Stimulated activated CD8-positive, alpha-beta memory T cell treated with anti-CD3 and anti-CD28 coated beads, Interleukin-12 subunit alpha, Interleukin-12 subunit beta, amount 100 ng/mL, for 4 hours (primary cell): ENCODE measurements around the gene SPTBN2.
A peak's percentile ranks its signal among the peaks of the same experiment; 100 is the strongest.
"Not testable (repeated sequence)": the region's sequence is repeated elsewhere in the genome, so short reads cannot be mapped to it uniquely, and the experiment has no call there.

Source experiments
- DNase-seq: peaks from one replicate; pipeline ENCODE4 v3.0.0-alpha.2; 2020; ENCODE audit warnings: low read depth

The SPTBN2 gene

DNA sequence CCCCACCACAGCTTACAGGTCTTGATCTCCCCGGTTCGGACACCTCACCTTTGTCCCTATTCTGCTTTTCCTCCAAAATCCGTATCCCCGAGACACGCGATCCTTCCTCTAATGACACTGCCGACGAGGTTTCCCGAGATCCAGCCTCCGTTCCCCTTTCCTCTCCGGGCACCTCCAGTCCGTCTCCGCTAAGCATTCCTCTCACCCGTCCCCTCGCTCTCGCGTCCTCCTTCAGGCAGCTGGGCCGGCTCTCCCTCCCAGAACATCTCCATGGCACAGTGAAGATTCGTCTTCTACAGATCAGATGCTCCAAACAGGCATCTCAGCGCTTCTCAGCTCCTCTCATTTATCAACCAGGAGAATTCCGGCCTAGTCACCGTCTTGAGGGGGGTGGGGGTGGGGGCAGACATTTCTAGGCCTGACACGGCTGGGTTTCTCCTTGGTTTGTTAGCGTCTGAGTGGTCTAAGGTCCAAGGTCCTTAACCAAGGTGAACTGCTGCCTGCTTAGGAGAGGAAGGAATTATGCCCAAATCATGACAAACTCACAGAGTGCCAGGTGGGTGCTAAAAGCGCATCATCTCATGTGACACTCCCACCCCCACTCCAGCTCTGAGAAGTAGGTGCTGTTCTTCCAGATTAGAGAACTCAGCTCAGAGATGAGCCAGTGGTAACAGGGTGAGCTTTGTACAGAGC lies at the start of gene SPTBN2:
SPTBN2 (minus strand) TSS at position 524 of the 693 bp plus-strand sequence. CDS start 7,976 bp downstream, outside the sequence.
- DNase-seq: no peak

DNA sequence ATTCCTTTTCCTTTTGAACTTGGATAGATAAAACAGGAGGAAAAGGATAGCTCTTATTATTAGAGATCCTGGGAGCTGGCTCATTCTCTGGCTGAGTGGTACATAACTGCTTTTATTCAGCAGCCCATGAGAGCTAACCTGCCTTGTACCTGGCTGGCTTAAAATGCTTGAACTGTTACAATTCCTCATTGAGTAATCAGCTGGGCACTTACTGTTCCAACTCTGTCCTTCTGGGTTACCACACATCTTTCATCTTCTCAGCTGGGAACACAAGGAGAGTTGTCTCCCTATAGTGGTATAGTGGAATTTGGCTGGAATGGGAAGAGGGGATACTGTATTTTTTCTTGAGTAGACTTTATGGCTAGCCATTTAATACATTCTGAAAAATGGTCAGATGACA lies 39.8 kb upstream of the SPTBN2 start:
- DNase-seq: no peak

- DNase-seq: no peak
Measured at GRCh38 chr11:66768088-66768521, 39.1 kb upstream of the SPTBN2 start.

DNA sequence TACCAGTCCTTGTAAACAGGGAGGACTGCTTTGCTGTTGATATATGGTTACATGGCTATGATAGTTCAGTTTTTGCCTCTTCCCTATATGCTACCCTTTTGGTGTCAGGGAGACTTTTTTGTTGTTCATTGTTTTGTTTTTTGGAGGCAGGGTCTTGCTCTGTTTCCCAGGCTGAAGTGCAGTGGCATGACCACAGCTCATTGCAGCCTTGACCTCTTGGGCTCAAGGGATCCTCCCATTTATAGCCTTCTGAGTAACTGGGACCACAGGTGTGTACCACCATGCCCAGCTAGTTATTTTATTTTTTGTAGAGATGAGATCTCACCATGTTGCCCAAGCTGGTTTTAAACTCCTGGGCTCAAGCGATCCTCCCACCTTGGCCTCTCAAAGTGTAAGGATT lies 38.6 kb upstream of the SPTBN2 start:
- DNase-seq: no peak

DNA sequence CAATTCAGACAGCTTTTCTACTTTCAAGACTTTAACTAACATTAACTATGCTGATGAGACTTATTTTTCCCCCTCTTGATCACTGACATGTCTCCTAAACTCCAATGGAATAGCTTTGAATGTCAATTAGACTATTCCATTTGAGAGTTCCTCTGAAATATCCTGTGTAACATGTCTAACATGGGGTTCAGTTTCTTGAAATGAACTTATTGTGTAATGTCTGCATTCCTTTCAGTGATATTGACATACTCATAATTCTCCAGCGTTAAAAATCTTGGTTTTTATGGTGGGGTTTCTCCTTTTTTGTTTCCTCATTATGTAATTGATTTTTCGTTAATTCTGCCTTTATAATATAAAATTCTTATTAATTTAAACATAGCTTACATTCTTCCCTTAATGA lies 37.7 kb upstream of the SPTBN2 start:
- DNase-seq: no peak

DNA sequence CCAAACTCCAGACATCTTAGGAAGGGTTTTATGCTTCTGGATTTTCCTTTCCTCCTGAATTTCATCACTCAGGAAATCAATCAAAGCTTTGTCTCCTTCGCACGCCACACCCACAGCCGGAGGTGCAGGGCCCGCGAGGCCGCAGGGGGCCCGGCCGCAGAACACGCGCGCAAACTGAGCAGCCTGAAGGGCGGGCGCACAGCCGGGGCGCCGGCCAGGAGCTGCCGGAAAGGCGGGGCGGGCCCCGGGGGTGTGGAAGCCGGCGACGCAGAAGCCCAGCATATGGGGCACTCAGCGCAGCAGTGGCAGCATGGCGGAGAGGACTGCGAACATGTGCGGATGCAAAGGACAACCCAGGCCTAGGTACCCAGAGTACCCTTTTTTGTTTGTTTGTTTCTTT lies 33.1 kb upstream of the SPTBN2 start:
- DNase-seq: no peak

- no peak for DNase-seq
Measured at GRCh38 chr11:66752148-66752547, 23.1 kb upstream of the SPTBN2 start.

DNA sequence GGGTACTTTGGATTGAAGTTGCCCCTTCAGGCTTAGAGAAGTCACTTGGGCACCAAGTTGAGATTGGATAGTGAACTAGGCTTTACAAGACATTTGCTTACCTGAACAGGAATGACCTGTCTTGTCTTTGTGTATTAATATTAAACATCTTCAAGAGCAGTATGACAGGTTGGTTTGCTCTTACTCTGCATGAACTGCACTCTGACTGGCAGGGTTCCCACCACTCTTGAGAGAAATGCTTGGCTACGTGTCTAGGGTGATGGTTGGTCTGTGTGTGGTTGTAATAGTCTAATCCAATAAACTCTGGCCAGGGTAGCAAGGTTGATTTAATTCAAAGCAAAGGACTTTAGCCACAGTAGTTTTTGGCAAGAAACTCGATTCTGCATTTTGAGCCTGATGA lies 20.1 kb upstream of the SPTBN2 start:
- no peak for DNase-seq

DNA sequence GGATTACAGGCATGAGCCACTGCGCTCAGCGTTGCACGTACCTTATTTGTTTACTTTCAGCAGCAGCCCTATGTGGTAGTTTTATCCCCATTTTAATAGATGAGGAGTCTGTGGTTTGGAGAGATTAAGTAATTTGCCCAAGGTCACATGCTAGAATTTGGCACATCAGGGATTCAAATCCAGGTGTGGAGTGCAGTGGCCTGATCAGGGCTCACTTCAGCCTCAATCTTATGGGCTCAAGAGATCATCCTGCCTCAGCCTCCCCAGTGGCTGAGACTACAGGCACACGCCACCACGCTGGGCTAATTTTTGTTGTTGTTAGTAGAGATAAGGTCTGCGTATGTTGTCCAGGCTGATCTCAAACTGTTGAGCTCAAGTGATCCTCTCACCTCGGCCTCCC lies 18.5 kb upstream of the SPTBN2 start:
- DNase-seq: no peak

DNA sequence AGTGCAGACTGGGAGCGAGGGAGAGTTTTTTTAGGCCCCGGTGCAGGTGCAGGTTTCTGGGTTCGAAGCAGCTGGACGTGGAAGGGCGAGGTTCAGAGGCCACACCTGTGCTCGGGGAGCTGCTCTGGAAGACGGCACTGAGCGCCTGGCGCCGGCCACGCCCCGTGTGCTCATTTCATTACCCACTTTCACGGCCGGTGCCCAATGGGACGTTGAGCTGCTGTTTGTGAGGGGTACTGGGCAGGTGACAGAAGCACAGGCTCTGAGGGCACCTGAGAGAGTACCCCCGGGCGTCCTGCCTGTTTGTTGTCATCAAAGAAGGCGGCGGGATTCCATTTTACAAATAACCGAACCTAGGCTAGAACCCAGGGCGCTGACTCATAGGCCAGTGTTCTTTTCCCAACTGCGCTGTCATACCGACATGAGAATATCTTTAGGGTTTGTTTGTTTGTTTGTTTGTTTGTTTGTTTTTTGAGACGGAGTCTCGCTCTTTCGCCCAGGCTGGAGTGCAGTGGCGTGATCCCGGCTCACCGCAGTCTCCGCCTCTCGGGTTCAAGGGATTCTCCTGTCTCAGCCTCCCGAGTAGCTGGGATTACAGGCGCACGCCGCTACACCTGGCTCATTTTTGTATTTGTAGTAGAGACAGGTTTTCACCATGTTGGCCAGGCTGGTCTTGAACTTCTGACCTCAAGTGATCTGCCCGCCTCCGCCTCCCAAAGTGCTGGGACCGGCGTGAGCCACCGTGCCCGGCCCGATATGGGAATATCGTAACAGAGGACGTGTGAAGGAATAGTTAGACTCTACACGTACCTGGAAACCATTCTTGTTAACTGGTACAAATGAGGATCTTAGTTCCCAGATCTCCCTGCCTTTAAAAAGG lies 16.6 kb upstream of the SPTBN2 start:
- DNase-seq: no peak

DNA sequence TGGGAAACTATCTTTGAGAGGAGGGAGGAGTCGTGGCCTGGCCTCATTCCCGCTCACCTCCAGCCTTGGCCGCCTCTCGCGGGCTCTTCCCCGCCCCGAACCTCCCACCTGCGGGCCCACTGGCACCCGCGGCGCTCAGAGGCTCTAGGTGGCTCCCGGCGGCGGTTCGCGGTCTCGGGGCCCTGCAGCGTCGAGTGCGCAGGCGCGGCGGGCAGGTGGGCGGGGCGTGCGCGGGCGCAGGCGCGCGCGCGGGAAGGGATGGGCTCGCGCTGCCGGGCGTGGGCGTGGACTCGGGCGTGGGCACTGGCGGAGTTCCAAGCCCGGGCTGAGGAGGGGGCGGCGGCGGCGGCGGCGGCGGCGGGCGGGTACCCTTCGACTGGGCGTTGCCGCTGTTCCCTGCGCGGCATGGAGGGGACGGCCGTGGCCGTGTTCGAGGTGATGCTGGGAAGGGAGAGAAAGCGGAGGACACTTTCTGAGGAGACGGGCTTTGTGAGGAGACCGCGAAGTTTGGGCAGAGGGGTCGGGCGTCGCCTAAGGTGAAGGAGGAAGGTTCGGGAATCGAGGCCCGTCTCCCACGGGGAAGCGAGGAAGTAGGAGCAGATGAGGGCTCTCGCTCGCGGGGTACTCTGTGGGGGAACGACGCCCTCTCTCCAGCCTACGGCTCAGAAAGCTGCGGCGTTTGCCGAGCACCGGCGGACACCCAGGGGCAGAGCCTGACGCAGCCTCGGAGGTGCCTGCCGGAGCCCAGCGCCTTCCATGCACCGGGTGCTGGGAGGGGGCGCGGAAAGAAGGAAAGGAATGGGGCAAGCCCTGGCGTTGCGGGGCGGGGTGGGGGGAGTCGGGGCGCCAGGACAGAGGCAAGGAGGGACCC lies 15.7 kb upstream of the SPTBN2 start:
- DNase-seq: peak; percentile 84

- DNase-seq: no peak
Measured at GRCh38 chr11:66743271-66743968, 14.4 kb upstream of the SPTBN2 start.

DNA sequence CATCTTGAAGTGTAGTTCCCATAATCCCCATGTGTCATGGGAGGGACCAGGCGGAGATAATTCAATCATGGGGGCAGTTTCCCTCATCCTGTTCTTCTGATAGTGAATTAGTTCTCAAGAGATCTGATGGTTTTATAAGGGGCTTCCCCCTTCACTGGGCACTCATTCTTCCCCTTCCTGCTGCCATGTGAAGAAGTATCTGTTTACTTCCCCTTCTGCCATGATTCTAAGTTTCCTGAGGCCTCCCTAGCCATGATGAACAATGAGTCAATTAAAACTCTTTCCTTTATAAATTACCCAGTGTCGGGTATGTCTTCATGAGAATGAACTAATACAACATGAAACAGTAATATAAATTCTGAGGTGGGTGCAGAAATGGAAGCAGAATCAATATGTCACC lies 12.1 kb upstream of the SPTBN2 start:
- no peak for DNase-seq

DNA sequence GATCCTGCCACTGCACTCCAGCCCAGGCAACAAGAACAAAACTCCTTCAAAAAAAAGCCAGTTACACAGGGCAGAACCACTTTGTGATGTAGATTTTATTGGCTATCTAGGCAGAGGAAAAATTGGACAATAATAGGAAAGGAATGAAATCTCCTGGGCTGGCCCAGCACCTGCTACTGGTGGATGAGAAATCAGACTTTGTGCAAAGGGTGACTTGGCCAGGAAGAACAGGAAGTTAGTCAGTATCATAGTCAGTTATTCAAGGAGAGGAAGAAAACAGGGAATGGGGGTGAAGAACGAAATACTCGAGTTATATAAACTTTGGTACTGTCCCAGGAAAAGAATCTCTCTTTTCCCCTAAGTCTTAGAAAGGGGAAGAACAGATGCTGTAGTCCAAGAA lies 11.0 kb upstream of the SPTBN2 start:
- no peak for DNase-seq

- no peak for DNase-seq
Measured at GRCh38 chr11:66734215-66734614, 5.2 kb upstream of the SPTBN2 start.

DNA sequence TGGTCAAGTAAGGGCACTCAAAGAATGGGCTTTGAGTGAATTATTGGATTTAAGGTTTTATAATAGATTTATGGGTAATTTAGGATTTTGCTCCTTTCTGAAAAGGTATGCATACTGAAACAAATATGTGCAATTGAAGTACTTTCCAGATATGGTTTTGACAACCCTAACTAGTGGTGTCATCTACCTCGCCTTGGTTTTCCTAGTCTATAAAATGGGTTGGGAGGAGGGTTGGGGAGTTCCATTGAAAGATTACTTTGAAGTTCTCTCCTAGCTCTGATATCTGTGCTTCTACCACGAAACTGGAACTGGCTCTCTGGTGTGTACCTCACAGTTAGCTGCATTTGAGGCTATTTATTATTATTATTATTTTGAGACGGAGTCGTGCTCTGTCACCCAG lies 431 bp upstream of the SPTBN2 start:
- no peak for DNase-seq

- no peak for DNase-seq
Measured at GRCh38 chr11:66728038-66728692, 851 bp downstream of the SPTBN2 start.

- DNase-seq: no peak
Measured at GRCh38 chr11:66727282-66728037, 1.6 kb downstream of the SPTBN2 start.

DNA sequence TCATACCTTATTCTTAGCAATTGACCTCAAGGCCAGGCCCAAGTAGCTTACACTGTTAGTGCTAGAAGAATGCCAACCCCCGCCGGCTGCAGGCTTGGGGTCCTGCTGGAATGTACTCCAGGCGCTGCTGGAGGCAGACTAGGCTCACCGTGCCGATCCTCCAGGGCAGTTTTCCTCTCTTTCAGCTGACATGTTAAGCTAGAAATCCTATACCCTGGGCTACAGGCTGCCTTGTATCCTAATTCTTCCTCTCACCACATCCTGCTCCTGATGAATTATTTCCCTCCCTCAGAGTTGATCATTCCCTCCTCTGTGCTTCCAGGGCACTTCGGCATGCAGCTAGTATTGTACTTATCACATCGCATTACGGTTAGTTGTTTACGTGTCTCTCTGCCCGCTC lies 3.4 kb downstream of the SPTBN2 start:
- no peak for DNase-seq

- DNase-seq: no peak
Measured at GRCh38 chr11:66725114-66725513, 3.9 kb downstream of the SPTBN2 start.

GRCh38 chr11:66724167-66724566 lies 4.8 kb downstream of the SPTBN2 start:
- DNase-seq: not testable (repeated sequence)
